HepG2 (cell line): ENCODE measurements around the gene CEP104. TPM values are rescaled to one million over a fixed set of nuclear protein-coding genes. Genes with fewer than 3 reads are reported as not detected.

Experiments used
- BRCA1 ChIP-seq: sonication (generic); formaldehyde crosslinking; IDR thresholded peaks from 2 replicates; pipeline ENCODE4 v1.4.0; 2020; ENCODE audit warnings: missing genetic modification reagents
- FOXP4 ChIP-seq: sonication (generic); formaldehyde crosslinking; IDR thresholded peaks from 2 replicates; pipeline ENCODE4 v1.4.0; 2020; ENCODE audit warnings: missing genetic modification reagents
- GPN1 ChIP-seq: sonication (generic); formaldehyde crosslinking; IDR thresholded peaks from 2 replicates; pipeline ENCODE4 v1.5.1; 2020; ENCODE audit warnings: missing genetic modification reagents, borderline replicate concordance
- GTF3A ChIP-seq: sonication (generic); formaldehyde crosslinking; conservative IDR thresholded peaks from 2 replicates; pipeline ENCODE4 v1.4.0; 2020; ENCODE audit warnings: mild to moderate bottlenecking, missing genetic modification reagents
- KDM1A ChIP-seq: IDR thresholded peaks from 2 replicates; pipeline ENCODE4 v1.6.1; 2016; ENCODE audit warnings: missing compliant biosample characterization
- MAFF ChIP-seq: IDR thresholded peaks from 2 replicates; pipeline ENCODE4 v1.6.1; 2011; ENCODE audit warnings: low read depth, low read length, improper control_type of control experiment
- MYPOP ChIP-seq: sonication (generic); formaldehyde crosslinking; IDR thresholded peaks from 2 replicates; pipeline ENCODE4 v1.8.1; 2023; ENCODE audit warnings: mild to moderate bottlenecking, moderate library complexity, missing genetic modification reagents
- PHF21A ChIP-seq: sonication (generic); formaldehyde crosslinking; IDR thresholded peaks from 2 replicates; pipeline ENCODE4 v1.5.0; 2020; ENCODE audit warnings: mild to moderate bottlenecking, missing genetic modification reagents
- POLR2AphosphoS5 ChIP-seq: IDR thresholded peaks from 2 replicates; pipeline ENCODE4 v1.6.1; 2012; ENCODE audit warnings: low read depth, low read length
- PREB ChIP-seq: sonication (generic); formaldehyde crosslinking; IDR thresholded peaks from 2 replicates; pipeline ENCODE4 v1.4.0; 2020; ENCODE audit warnings: missing genetic modification reagents
- TOPORS ChIP-seq: sonication (generic); formaldehyde crosslinking; IDR thresholded peaks from 2 replicates; pipeline ENCODE4 v1.8.0; 2023; ENCODE audit warnings: mild to moderate bottlenecking, missing genetic modification reagents
- ZBTB42 ChIP-seq: sonication (generic); formaldehyde crosslinking; IDR thresholded peaks from 2 replicates; pipeline ENCODE4 v1.5.0; 2020; ENCODE audit warnings: mild to moderate bottlenecking, missing genetic modification reagents
- ZFX ChIP-seq: sonication (generic); formaldehyde crosslinking; IDR thresholded peaks from 2 replicates; pipeline ENCODE4 v1.4.0; 2020; ENCODE audit warnings: mild to moderate bottlenecking, low read depth, missing genetic modification reagents, moderate library complexity
- ZNF101 ChIP-seq: sonication (generic); formaldehyde crosslinking; IDR thresholded peaks from 2 replicates; pipeline ENCODE4 v1.4.0; 2020; ENCODE audit warnings: mild to moderate bottlenecking, low read depth, missing genetic modification reagents, borderline replicate concordance
- ZNF143 ChIP-seq: sonication (generic); formaldehyde crosslinking; IDR thresholded peaks from 2 replicates; pipeline ENCODE4 v1.4.0; 2020; ENCODE audit warnings: missing genetic modification reagents
- ZNF329 ChIP-seq: sonication (generic); formaldehyde crosslinking; IDR thresholded peaks from 2 replicates; pipeline ENCODE4 v1.9.0; 2021; ENCODE audit warnings: low read depth, mild to moderate bottlenecking, missing genetic modification reagents
- ZNF367 ChIP-seq: sonication (generic); formaldehyde crosslinking; IDR thresholded peaks from 2 replicates; pipeline ENCODE4 v1.4.0; 2020; ENCODE audit warnings: missing genetic modification reagents, borderline replicate concordance
- ZNF7 ChIP-seq: IDR thresholded peaks from 2 replicates; pipeline ENCODE4 v1.6.1; 2016; ENCODE audit warnings: missing biosample characterization, missing genetic modification reagents
- ZSCAN12 ChIP-seq: sonication (generic); formaldehyde crosslinking; IDR thresholded peaks from 2 replicates; pipeline ENCODE4 v1.9.0; 2021; ENCODE audit warnings: mild to moderate bottlenecking, missing genetic modification reagents
- ZSCAN21 ChIP-seq: sonication (generic); formaldehyde crosslinking; IDR thresholded peaks from 2 replicates; pipeline ENCODE4 v1.8.0; 2022; ENCODE audit warnings: mild to moderate bottlenecking, missing genetic modification reagents, moderate library complexity, borderline replicate concordance
- polyA plus RNA-seq, 8 experiments: library from polyadenylated mRNA; depleted of rRNA in 3 of 8; stranded (reverse) in 7 of 8; unstranded in 1 of 8; fragments of >200 nt; fragmentation: Illumina TruSeq in 4 of 8; extraction: Trizol in 4 of 8; gene quantifications; 2 replicates each; pipeline versions ENCODE4 v1.2.1 to v1.2.3, GENCODE V29; 2011 to 2016; ENCODE audit warnings: low read depth in 4 of 8, missing spikeins in 1 of 8, mixed read lengths in 1 of 8; ENCODE audit not compliant: insufficient read depth in 1 of 8
- total RNA-seq, 5 experiments: library from RNA; depleted of rRNA; stranded (reverse); fragments of >200 nt; fragmentation: Illumina TruSeq; extraction: Trizol; gene quantifications; 2 replicates each; pipeline ENCODE4 v1.2.3, GENCODE V29; 2016; ENCODE audit warnings: low read depth in 1 of 5
- TF ChIP-seq, protein P1 (sequence below): sonication (generic); formaldehyde crosslinking; IDR thresholded peaks from 2 replicates; pipeline ENCODE4 v1.5.0; 2020; ENCODE audit warnings: missing genetic modification reagents, mild to moderate bottlenecking, borderline replicate concordance
- TF ChIP-seq, protein P2 (sequence below): sonication (generic); formaldehyde crosslinking; IDR thresholded peaks from 2 replicates; pipeline ENCODE4 v1.4.0; 2020; ENCODE audit warnings: missing genetic modification reagents
- TF ChIP-seq, protein P3 (sequence below): sonication (generic); formaldehyde crosslinking; IDR thresholded peaks from 2 replicates; pipeline ENCODE4 v1.8.0; 2022; ENCODE audit warnings: missing genetic modification reagents, mild to moderate bottlenecking, inconsistent platforms, borderline replicate concordance

The CEP104 gene
- total and polyA plus RNA-seq, 2 of the 13 experiments (the other 11 are each of a cell fraction or from before 2014, with no cell fraction given) = 20.4 to 30.1 TPM

DNA sequence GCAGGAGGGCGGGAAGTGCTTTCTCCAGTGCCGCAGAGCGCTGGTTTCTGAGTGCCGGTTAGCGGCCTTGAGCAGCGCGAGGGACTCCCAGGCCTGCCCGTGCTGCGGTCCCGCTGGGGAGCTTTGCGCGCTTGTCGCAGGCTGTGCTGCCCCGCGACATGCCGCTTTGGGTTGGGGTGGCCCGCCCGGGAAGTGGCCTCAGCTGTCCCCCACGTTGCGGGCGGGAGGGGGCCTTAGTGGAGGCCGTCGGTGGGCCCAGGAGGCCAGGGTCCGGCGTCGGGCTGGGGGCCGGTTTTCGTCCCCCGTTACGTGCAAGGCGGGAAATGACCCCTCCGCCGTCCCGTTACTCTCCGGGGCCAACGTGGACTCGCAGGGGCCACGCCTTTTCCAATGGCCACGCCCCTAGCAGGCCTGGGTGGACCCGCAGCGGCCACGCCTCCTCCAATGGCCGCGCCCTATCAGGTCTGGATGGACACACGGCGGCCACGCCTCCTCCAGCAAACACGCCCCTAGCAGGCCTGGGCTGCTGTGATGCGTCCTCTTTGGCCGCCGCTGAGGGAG, 44.0 kb upstream of the CEP104 start (continued):
- TF ChIP-seq MAFF (no peak), PREB (no peak), ZSCAN12 (CRISPR knock-in tag) (no peak), ZFX (peak; percentile 66; the same call in 1 of the 2 replicates), ZNF329 (CRISPR knock-in tag) (no peak), ZNF101 (CRISPR knock-in tag) (no peak), ZNF367 (0 out of 2 replicates have a peak, but pooled peaks have one; percentile 14), FOXP4 (CRISPR knock-in tag) (no peak), GTF3A (no peak), MYPOP (CRISPR knock-in tag) (no peak; the same call in 1 of the 2 replicates), PHF21A (CRISPR knock-in tag) (no peak), BRCA1 (no peak), ZSCAN21 (CRISPR knock-in tag) (peak; percentile 18; the same call in 1 of the 2 replicates), KDM1A (CRISPR knock-in tag) (no peak), TOPORS (CRISPR knock-in tag) (no peak), POLR2AphosphoS5 (peak; percentile 59), ZNF7 (CRISPR knock-in tag) (no peak), ZNF143 (CRISPR knock-in tag) (no peak; the same call in 1 of the 2 replicates), GPN1 (CRISPR knock-in tag) (0 out of 2 replicates have a peak, but pooled peaks have one; percentile 43), ZBTB42 (CRISPR knock-in tag) (no peak; the same call in 1 of the 2 replicates)
- TF ChIP-seq, protein P1, sequence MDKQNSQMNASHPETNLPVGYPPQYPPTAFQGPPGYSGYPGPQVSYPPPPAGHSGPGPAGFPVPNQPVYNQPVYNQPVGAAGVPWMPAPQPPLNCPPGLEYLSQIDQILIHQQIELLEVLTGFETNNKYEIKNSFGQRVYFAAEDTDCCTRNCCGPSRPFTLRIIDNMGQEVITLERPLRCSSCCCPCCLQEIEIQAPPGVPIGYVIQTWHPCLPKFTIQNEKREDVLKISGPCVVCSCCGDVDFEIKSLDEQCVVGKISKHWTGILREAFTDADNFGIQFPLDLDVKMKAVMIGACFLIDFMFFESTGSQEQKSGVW (CRISPR knock-in tag) = no peak
- TF ChIP-seq, protein P2, sequence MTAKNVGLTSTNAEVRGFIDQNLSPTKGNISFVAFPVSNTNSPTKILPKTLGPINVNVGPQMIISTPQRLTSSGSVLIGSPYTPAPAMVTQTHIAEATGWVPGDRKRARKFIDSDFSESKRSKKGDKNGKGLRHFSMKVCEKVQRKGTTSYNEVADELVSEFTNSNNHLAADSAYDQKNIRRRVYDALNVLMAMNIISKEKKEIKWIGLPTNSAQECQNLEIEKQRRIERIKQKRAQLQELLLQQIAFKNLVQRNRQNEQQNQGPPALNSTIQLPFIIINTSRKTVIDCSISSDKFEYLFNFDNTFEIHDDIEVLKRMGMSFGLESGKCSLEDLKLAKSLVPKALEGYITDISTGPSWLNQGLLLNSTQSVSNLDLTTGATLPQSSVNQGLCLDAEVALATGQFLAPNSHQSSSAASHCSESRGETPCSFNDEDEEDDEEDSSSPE (CRISPR knock-in tag) = peak; percentile 71
- TF ChIP-seq, protein P3, sequence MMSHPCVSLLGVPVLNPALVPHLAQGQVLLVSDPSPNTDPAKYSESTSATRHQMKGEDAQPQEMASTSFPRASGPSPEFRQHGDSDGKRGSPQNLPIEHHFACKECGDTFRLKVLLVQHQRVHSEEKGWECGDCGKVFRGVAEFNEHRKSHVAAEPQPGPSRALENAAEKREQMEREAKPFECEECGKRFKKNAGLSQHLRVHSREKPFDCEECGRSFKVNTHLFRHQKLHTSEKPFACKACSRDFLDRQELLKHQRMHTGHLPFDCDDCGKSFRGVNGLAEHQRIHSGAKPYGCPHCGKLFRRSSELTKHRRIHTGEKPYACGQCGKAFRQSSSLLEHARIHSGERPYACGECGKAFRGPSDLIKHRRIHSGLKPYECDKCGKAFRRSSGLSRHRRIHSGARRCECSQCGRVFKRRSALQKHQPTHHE (CRISPR knock-in tag) = peak; percentile 21; the same call in 1 of the 2 replicates
